ENCODE results near the gene ZNF207. TPM values are rescaled to one million over a fixed set of nuclear protein-coding genes. Genes with fewer than 3 reads are reported as not detected.

Gene ZNF207
- total and polyA plus RNA-seq, 9 of the 15 experiments (the other 6 are each of a cell fraction or from before 2014, with no cell fraction given): 123 to 370 (median 250) TPM

GRCh38 chr17:32341857-32342602, 7.9 kb upstream of the ZNF207 start, which contains the start of gene C17orf75 (continued):
- TF ChIP-seq GTF2B (IDR thresholded peaks at IDR 0.05; ENCODE audit: extremely low read depth, insufficient read length): no peak
- no peak for TF ChIP-seq PRMT5 (CRISPR knock-in tag; IDR thresholded peaks at IDR 0.05)
- no peak for TF ChIP-seq ESRRB (CRISPR knock-in tag; IDR thresholded peaks at IDR 0.05; ENCODE audit: borderline replicate concordance)
- no peak for TF ChIP-seq KHSRP (IDR thresholded peaks at IDR 0.05)
- no peak for TF ChIP-seq NCOA6 (IDR thresholded peaks at IDR 0.05)
- TF ChIP-seq ZNF639 (CRISPR knock-in tag; conservative IDR thresholded peaks at IDR 0.05 in 1 of 2, IDR thresholded peaks at IDR 0.05 in 1 of 2): peak in 1 of 2 experiments; percentile 73; a peak in 2 of 4 replicates
- TF ChIP-seq ELF1 (tag; IDR thresholded peaks at IDR 0.05): peak; percentile 66; the same call in 1 of the 2 replicates
- no peak for TF ChIP-seq USF1 (CRISPR knock-in tag; IDR thresholded peaks at IDR 0.05)
- TF ChIP-seq PBX2 (CRISPR knock-in tag; IDR thresholded peaks at IDR 0.05; ENCODE audit: low read depth): no peak
- TF ChIP-seq PBX2 (tag; conservative IDR thresholded peaks at IDR 0.05; ENCODE audit: low read depth): peak; percentile 36; the same call in 1 of the 2 replicates
- TF ChIP-seq TBL1XR1 (IDR thresholded peaks at IDR 0.05; ENCODE audit: low read length in 2 of 2): peak; percentile 43 to 74; a peak in 2 of 4 replicates
- no peak for TF ChIP-seq ZNF57 (CRISPR knock-in tag; IDR thresholded peaks at IDR 0.05)
- peak; percentile 78; the same call in 1 of the 2 replicates for TF ChIP-seq ZHX1 (conservative IDR thresholded peaks at IDR 0.05; ENCODE audit: low read length)
- peak; percentile 81 for TF ChIP-seq NEUROD1 (IDR thresholded peaks at IDR 0.05; ENCODE audit: borderline replicate concordance, low read depth, low read length, partially characterized antibody)
- peak; percentile 50; the same call in 1 of the 2 replicates for TF ChIP-seq ZBTB2 (IDR thresholded peaks at IDR 0.05)
- TF ChIP-seq KDM5B (IDR thresholded peaks at IDR 0.05; ENCODE audit: insufficient replicate concordance, low read depth, low read length): no peak
- TF ChIP-seq HLTF (IDR thresholded peaks at IDR 0.05): no peak
